Thyroid gland (tissue), 4 donors: ENCODE data around the gene GPANK1.

ENCODE experiments used
- CTCF ChIP-seq, 6 experiments: fragments of 200-600 bp in 3 of 6; fragments of 450-650 bp in 3 of 6; sonication (generic) in 3 of 6; IDR thresholded peaks; one replicate each; pipeline ENCODE4 v1.5.1; 2016 to 2019; ENCODE audit warnings: antibody characterized with exemption in 6 of 6, mild to moderate bottlenecking in 2 of 6, inconsistent platforms in 1 of 6, moderate library complexity in 1 of 6
- POLR2A ChIP-seq, 2 donors: fragments of 450-650 bp; IDR thresholded peaks; one replicate each; pipeline ENCODE4 v1.6.1; 2017; ENCODE audit warnings: antibody characterized with exemption in 2 of 2, mild to moderate bottlenecking in 2 of 2, moderate library complexity in 1 of 2

- TF ChIP-seq POLR2A (IDR thresholded peaks at IDR 0.05) (no peak), CTCF (IDR thresholded peaks at IDR 0.05) (no peak)
Measured at GRCh38 chr6:31690231-31691077, 25.7 kb upstream of the GPANK1 start.
